Stimulated activated CD8-positive, alpha-beta memory T cell treated with anti-CD3 and anti-CD28 coated beads, Interleukin-12 subunit alpha, Interleukin-12 subunit beta, amount 100 ng/mL, for 24 hours (primary cell): ENCODE results near the gene IGF1.

Experiments used
- DNase-seq: peaks from one replicate; pipeline ENCODE4 v3.0.0-alpha.2; 2020; ENCODE audit errors: extremely low read depth

The IGF1 gene

DNA sequence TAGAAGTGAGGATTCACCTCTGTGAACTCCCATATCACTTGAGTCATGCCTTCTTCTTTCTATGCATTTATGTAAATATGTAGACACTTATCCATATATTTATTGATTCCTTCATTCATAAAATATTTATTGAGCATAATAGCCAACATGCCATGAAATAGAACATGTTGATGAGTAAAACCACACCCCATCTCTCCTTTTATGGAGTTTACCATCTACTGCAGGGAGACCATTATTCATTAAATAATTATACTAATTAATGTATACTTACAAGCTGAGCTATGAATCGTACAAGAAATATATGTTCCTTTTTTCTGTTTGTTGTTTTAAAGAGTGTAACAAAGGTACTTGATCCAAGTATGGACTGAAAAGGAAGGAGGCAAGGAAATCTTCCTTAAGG is 17.4 kb upstream of the IGF1 start:
- DNase-seq = no peak

DNA sequence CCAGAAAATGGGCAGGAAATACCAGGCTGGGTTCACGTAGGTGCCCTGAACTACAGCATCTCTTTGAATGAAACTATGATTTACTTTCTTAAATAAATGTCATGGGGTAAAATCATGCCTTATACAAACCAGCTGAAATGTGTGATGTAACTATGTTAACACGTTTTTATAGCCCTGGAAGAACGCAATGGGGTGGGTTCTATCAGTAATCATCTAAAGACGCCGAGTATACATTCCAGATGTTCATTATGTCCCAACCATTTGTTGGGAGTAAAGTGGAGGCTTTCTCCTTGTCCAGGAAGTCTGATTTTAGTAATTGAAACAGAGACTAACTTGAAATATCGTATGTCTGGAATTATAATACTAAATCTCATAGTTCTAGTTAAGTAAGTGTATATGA is 16.2 kb upstream of the IGF1 start:
- DNase-seq = no peak

DNA sequence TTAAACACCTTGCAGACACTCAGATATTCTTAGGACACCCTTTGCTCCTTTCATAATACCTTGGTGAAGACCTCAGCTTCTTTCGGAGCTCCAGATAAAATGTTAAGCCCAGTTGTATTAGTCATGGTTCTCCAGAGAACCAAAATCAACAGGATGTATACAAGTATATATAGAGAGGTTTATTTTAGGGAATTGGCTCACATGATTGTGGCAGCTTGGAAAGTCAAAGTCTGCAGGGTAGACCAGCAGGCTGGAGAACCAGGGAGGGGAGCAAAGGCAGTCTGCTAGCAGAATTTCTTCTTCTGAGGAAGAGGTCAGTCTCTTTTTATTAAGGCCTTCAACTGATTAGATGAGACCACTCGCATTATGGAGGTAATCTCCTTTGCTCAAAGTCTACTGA is 6.9 kb upstream of the IGF1 start:
- no peak for DNase-seq

DNA sequence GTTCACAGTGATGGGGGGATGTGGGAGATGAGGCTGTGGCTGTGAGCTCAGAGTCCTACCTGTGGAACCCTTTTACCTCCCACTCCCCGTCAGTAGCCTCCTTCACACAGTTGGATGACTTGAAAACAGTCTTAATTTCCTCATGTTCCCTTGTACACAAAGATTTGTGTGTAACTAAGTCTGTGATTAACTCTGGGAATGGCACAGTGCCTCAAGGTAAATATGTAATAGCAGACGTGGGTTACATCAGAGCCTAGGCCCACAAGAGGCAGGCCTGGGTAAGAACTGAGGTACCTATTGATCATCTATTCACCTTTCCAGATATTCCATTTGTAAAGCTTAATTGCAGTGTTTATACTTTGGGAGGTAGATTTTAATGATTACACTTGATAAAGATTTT is 5.8 kb upstream of the IGF1 start:
- no peak for DNase-seq

DNA sequence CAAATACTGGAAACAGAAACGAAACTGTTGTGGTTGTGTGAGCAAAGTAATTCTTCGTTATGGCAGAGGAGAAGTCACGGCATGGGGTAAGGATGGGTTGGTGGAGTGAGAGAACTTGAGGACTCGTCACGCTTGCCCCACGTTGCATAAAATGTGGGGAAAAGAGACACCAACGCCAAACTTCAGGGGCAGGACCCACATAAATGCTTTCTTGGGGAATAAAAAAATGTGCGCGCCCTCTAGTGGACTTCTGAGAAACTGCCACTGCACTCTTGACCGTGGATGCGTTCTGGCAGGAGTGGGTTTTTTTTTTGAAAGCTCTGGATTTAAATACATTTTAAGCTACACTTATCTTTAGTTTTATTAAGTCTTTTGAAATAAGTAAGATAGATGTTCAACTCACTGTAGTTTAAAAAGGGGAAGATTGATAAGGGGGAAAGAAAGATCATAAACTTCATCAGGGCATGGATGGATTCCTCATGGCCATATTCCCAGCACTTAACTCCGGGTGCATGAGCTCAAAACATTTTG is 4.1 kb upstream of the IGF1 start:
- DNase-seq = peak; percentile 10

DNA sequence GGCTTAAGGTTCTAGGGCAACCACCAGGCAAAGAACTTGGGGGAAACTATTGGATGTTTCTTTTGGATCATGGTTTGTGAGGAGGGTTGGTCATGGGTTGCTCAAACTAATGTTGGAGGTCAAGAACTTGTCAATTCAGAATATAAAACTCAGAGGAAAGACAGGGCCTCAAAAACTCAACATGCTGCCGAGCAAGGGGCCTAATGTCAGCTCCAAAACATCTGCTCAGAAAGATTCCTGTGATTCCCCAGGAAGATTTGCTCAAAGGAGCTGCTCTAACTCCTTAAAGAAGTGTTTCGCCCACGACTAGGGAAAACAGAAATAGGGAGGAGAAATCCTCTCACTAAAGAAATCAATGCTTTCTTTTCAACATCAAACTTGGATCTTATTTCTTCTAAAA is 3.7 kb upstream of the IGF1 start:
- no peak for DNase-seq

DNA sequence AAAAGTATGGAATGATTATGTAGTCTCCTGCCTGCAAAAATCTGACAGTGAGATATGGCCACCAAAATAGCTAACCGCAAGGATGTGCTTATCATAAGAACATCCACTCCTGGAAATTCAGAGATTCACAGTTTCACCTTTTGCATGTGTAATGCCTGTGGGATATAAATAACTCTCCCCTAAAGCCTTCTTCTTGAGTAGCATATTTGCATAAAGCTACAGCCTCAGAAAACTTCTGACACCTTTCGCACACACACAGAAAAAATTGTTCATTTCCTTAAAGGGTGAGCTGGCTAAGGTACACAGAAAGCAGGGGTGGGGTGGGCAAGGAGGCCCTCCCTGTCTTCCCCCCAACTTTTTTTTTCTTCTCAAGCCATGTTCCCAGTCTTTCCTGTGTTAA is 3.1 kb upstream of the IGF1 start:
- DNase-seq = no peak

DNA sequence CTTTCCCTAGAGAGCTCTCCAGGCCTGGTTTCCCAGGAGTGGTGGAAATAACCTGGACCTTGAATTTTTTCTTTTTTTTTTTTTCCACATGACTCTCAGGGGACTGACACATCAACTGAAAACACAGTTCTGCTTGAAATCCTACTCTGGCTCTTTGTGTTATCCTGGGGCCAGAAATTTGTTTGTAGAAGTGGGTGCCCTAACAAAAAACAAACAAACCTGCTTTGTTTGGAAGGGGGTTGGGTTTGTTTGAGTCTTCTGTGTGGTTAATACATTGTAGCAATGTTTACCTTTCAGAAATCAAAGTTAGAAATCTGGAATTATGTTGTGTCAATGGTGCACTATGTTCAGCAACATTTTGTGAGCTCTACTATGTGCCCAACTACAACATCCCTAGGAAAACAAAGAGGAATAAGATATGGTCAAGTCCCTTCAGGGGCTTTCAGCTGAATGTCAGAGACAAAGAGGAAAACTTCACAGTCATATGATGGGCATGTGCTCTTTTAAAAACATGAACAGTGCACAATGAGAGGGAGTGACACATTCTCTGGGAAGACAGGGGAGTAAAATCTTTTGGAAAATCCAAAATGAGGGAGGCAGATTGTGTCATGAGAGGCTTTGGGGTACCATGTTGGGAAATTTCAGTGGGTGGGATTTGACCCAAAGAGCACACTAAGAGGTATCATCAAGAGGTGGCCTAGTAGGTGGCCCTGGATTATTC is 1.5 kb upstream of the IGF1 start:
- no peak for DNase-seq

DNA sequence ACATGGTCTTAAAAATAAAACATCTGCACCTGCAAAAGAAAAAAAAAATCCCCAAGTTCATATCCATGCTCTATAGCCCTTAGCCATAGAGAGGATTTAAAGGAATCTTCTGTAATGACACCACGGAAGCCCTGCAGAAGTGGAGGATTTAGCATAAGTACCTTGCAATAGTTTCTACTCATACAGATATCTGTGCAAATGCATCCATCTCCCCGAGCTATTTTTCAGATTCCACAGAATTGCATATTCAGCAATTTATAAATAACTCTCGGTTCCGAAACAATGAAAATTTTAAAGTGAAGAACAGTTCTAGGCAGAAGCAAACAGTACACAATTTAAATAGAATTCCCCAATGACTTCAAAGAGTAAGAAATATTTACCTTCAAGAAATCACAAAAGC is 424 bp downstream of the IGF1 start:
- no peak for DNase-seq

DNA sequence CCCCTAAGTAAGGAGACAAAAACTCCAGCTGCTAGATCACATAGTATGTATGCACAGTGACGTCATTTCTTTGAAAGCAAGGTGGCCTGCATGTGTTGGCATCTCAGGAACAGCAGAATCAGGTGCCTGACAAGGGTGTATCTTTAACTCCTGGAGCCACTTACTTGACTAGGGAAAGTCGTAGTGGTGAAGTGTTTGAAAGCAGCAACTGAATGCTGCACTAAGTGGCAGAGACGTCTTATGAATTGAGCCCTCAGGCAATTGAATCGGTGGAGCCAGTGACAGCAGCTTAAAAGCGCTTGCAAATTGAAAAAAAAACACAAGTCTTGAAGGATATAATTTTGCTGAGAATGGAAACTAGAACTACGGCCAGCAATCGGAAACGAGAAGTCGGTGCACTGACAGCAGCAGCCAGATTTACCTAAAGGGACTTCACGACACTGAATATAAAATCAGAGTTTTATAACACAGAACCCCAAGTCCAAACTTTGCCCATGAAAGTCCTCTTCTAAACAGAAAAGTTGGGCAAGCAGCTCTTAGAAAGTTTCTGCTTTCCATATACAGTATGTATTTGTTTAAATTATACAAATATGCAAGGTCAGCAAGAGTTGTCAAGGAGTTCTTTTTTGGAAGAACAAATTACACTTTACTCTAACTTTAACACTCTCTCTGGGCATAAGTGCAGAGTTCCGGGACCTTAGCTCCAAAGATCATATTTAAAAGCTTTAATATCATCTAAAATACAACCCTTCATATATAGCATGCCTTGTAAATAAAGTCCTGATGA is 1.1 kb downstream of the IGF1 start:
- DNase-seq = no peak

DNA sequence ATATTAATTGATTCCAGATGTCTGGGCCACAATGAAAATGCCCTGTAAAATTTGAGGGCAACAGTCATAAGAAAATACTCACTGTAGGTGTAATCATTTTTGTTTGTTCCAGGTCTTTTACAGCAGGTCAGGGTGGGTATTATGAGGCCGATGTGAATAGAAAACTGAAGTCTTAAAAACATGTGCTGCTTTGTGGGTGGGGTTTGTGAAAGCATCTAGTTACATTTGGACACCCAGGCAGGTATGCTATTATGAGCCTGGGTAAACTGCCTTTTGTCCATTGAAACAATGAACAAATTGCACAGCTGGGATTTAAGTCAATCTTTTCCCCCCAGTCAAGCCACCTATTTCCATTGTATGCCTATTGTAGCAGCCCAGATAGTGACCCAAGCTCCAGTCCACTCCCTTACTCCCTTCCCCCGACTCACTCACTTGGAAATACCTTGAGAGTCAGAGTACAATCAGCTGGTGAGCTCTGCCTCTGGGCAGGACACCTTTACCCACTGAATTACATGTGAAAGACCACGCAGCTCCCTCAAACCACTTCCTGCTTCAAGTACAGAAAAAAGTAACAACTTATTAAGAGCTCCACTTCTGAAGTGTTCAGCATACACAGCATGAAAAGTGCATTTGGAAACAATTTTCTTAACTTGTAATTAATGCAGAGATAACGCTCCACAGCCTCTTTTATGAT is 1.8 kb downstream of the IGF1 start:
- DNase-seq = no peak

DNA sequence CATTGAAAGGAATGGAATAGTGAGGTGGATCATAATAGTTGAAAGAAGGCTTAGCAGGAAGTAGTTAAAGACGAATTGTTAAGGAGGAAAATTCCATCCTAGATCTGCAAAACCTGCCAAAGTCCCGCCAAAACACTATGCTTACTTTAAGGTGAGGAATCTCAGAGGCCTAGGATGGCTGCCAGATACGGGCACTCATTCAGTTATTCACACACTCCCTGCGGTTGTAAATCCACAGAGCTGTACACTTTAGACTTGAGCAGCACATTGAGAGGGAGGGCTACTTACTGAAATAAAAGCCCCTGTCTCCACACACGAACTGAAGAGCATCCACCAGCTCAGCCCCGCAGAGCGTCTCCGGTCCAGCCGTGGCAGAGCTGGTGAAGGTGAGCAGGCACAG is 5.0 kb downstream of the IGF1 start:
- no peak for DNase-seq

DNA sequence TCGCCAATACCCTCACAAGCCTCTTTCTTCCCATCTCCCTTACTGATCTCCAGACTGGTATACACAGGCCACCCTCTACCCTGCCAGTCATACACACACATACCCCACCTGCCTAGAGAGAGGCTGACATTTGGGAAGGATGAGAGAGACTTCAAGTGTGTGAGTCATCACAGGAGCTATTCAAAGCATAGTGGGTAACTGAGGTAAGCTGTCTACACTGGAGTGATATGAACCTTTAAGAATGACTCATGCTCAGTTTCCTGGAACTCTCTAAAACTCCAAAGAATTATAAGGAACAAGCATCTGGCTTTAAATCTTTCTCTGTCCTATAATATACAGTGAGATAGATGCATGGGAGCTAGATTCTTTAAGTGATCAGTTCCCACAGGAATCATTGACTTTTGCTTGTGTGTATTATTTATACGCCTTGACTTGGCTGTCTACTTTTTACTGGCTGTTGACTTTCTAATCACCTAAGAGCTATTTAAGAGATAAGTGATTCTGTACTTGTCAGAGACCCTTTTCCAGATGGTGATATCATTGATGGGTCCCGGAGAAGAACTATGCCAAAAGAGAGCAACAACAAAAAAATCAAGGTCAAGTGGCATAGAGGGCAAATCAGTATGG is 5.8 kb downstream of the IGF1 start:
- DNase-seq = no peak

DNA sequence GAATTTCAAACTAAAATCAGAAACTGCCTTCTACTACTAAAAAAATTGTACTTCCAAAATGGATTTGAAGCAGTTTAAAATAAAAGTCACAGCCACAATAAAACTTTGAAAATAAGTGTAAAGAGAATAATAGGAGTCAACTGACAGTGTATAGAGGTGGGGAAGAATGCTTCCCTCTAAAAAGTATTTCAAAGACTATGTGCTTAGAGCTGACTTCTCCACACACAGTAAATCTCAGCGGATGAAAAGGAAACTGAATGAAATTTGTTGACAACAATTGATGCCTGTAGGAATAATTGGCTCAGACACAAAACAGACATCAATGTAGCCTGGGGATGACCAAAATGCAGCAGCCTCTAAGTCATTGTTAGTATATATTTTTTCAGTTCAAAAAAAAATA is 7.9 kb downstream of the IGF1 start:
- DNase-seq = no peak

DNA sequence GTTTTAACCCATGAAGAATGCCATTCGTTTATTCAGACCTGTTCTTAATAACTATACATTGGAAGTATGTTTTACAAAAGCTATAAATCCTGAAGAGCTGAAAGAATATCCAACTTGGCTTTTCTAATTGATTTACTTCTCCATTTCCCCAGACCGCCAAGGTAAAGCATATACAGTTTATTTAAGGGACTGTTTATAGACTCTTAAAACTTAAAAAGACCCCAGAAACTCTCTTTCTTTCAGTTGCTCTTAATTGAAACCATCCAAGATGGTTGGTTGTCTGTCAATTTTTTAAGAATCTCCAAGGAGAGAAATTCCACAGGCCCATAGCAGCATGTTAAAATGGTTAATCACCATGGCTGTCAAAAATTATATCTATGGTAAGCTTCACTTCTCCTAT is 8.8 kb downstream of the IGF1 start:
- DNase-seq = no peak

DNA sequence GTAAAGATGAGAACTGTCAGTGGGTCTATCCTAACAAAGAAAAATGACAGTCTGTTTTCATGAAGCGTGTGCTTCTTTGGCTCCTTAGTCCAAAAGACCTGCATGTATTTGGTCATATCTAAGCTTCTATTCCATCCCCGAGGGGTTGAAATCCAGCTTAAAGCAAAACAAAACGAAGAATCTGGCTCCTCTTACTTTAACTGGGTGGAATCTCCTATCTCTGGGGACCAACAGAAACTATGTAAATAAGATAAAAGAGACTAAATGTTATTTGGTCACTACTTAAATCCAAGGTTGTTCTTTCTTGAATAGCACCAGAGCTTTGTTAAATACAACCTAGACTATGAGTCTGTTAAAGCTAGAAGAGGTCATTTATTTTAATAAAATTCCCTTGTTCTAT is 9.4 kb downstream of the IGF1 start:
- DNase-seq = no peak

DNA sequence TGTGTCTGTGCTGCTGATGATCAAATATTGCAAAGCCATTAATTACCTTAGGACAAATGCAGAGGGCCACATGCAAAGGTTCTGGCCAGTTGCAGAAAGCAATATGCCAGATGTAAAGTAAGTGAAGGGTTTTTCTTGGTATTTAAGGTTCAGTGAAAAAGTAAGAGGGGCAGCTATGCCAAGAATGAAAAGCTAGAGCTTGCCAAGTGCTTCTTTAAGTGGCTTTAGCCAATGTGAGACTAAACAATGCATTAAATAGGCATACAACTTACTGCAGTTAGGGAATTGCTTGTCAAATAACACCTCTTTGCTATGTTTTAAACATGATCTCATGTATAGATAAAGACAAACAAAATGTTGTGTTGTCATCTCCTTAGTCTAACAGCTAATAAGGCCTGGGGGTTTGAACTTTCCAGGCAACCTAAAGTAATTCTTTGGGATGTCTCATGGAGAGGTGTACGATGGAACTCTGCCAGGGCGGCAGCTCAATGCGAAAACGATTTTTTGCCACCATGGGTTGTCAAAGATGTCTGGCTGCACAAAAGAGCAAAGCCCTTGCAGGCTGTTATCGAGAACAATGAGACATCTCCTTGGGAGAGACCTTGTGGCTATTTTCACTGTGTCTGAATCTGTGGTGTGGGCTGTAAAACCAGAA is 12.0 kb downstream of the IGF1 start:
- no peak for DNase-seq

DNA sequence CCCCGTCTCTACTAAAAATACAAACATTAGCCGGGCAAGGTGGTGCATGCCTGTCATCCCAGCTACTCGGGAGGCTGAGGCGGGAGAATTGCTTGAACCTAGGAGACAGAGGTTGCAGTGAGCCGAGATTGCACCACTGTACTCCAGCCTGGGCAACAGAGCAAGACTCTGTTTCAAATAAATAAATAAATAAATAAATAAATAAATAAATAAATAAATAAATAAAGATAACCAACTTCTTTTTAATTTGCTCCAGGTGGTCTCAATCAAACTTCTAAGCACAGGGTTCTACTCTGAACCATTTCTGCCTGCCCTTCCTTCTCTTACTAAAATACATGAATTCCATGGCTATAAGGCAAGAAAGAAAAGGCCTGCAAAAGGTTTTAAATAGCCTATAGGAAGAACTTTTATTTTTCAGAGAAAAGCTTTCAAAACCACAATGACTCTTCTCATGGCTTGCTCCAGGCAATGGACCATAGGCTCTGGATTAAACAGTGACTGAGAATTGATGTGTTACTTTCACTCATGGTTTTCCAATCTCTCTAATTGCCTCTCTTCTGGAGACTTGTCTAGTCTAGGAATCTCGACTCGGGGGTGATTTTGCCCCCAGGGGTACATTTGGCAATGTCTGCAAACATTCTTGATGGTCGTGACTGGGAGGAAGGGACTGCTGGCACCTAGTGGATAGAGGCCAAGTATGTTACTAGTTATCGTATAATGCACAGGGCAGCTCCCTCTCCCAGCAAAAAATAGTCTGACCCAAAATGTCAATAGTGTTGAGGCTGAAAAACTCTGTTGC is 14.4 kb downstream of the IGF1 start:
- DNase-seq = no peak

DNA sequence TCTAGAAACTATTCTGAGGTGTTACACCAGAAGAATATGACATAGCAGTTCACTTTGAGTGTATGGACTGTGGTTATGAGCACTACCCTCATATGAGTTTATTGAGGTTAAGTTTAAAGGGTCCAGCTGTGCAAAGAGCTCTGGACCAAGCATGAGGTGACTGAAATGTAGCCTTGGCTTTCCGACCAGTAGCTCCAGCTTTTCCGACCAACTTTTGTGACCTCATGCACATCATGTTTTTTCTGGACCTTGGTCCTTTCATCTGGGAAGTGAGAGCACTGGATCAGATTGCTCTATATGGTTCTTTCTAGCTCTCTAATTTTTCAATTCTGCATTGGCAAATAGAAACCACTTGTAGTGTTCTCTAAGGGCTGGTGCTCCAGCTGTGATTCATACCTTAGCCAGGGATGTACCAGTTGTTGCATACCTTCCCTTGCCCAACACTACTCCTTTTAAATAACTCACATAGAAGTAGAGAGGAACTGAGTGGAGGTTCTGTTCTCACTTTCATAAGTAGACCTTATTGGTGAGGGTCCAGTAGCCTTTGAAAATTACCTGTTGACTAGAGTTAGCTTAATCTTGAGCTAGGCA is 16.6 kb downstream of the IGF1 start:
- DNase-seq = no peak

DNA sequence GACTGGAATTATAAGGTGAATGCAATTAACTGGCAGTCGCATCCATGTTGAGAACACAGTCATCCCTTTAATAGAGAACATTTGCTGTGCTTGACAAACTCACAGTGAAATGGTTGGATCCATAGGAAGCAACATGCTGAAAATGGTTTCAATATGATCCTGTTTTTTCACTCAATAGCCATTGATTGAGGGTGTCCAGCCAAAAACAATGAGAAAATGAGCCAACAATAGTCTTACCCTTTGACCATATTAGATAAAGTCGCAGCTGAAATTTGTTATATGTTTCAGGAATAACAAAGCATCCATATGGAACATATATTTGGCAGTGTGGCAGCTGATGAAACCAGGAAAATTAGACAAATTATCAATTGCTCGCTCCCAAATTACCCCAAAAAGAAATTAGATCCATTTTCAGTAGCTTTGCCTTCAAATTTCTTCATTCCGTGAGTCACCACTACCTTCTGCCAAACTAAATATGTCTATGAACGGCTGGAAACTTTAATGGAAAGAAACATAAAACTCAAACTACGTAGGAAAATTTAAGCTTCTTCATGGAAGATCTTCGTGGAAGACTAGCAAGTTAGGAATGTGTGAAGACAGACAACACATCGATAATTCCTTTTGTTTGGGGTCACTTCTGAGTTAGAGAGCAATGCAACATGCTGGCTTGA is 17.4 kb downstream of the IGF1 start:
- no peak for DNase-seq
